Natural killer cell treated with Interleukin-12 subunit alpha and Interleukin-12 subunit beta and Interleukin-15 and Interleukin-18, amount 100 ng/mL, for 72 hours (primary cell): Measurements from ENCODE around the gene IP6K2. TPM values are rescaled to one million over a fixed set of nuclear protein-coding genes. Genes with fewer than 3 reads are reported as not detected.

Experiments used
- ATAC-seq, 2 donors: fragments of 150-1000 bp; cut with Tn5 transposase in 1 of 2; sonication (Bioruptor Pico), chemical (Tn5 transposase) in 1 of 2; 2 replicates each; pipeline ENCODE4 v1.10.0; 2021
- DNase-seq: peaks from one replicate; pipeline ENCODE4 v3.0.0; 2022; ENCODE audit warnings: low spot score
- H3K27ac Mint-ChIP-seq, 2 donors: 1 replicate in 1 of 2; 2 replicates in 1 of 2; pipeline ENCODE4 v1.8.0; 2022; ENCODE audit warnings: mixed read lengths in 2 of 2, mild to moderate bottlenecking in 1 of 2, moderate library complexity in 1 of 2
- H3K27me3 Mint-ChIP-seq, 2 donors: 1 replicate in 1 of 2; 2 replicates in 1 of 2; pipeline ENCODE4 v1.8.0; 2022; ENCODE audit warnings: mixed read lengths in 2 of 2
- H3K36me3 Mint-ChIP-seq: one replicate; pipeline ENCODE4 v1.8.0; 2022; ENCODE audit warnings: mixed read lengths
- H3K4me1 Mint-ChIP-seq, 2 donors: 1 replicate in 1 of 2; 2 replicates in 1 of 2; pipeline ENCODE4 v1.8.0; 2022; ENCODE audit warnings: low read depth in 2 of 2, mixed read lengths in 2 of 2, mild to moderate bottlenecking in 1 of 2
- H3K4me3 Mint-ChIP-seq: one replicate; pipeline ENCODE4 v1.8.0; 2022; ENCODE audit warnings: mixed read lengths
- H3K9me3 Mint-ChIP-seq: 2 replicates; pipeline ENCODE4 v1.8.0; 2022; ENCODE audit warnings: mixed read lengths
- total RNA-seq, 2 donors: library from RNA; stranded (reverse); gene quantifications; one replicate each; pipeline ENCODE4 v1.2.3, GENCODE V29; 2022

The IP6K2 gene
- total RNA-seq, 2 donors from 2014 or later, result 53.5 to 60.2 TPM

DNA sequence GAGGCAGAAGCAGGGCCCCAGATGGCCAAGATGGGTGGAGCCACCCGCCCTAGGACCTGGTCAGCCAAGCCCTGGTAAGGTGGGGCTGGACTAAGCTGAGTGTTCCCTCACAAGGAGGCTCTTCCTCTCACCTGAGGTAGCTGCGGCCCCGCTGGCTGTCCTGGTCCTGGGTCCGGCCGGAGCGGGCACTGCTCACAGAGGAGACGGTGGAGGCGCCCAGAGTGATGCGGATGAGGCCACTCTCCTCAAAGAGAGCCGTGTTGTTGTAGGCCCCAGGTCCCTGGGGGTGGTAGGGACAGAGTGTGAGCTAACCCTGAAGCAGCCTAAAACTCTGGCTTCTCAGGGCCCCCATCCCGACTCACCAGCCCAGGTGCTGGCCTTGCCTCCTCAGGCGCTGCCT is 74.4 kb downstream of the IP6K2 start:
- no peaks in the 10 kb centered on the region for H3K4me1 Mint-ChIP-seq
- no peak overlapping the region for H3K27ac Mint-ChIP-seq
- DNase-seq (no peak), ATAC-seq (no peak)
- no peaks in the 10 kb centered on the region for H3K36me3 Mint-ChIP-seq
- no peaks in the 10 kb centered on the region for H3K9me3 Mint-ChIP-seq
- no peaks in the 10 kb centered on the region for H3K27me3 Mint-ChIP-seq
- no peak overlapping the region for H3K4me3 Mint-ChIP-seq

- no peaks in the 10 kb centered on the region for H3K27me3 Mint-ChIP-seq
- H3K36me3 Mint-ChIP-seq, result no peaks in the 10 kb centered on the region
- H3K9me3 Mint-ChIP-seq, result no peaks in the 10 kb centered on the region
- no peak overlapping the region for H3K27ac Mint-ChIP-seq
- DNase-seq (no peak), ATAC-seq (no peak)
- H3K4me3 Mint-ChIP-seq, result no peak overlapping the region
- no peaks in the 10 kb centered on the region for H3K4me1 Mint-ChIP-seq
Measured at GRCh38 chr3:48641396-48641795, 75.6 kb downstream of the IP6K2 start.

DNA sequence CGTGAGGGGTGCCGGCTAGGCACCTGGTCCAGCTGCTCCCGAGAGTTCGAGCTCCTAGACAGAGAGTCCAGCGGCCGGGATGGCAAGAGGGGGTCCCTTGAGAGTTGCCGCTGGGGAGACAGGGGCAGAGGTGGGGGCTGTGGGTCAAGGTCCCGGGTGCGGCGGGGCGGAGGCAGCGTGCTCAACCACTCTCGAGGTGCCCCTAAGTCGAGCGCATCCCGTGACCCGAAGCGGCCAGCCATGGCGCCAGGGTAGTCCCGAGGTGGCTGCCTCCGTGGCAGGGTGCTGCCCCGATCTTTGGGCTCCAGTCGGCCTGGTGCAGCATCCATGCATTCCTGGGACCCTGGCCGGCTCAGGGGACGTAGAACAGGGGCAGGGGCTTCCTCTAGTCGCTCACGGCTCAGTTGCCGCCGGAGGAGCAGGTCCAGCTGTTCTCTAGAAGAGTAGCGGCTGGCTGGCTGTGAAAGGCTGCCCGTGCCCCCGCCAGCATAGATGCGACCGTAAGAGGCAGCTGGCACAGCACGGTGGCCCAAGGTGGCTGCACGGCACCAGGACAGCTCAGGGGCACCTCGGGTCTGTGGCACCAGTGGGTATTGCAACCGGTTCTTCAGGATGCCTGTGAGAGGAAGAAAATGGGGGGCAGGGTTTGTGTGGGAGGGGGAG is 76.9 kb downstream of the IP6K2 start:
- H3K27me3 Mint-ChIP-seq, result no peaks in the 10 kb centered on the region
- H3K36me3 Mint-ChIP-seq, result no peaks in the 10 kb centered on the region
- no peak overlapping the region for H3K4me3 Mint-ChIP-seq
- H3K4me1 Mint-ChIP-seq, result peaks cover 0 to 3% of the 10 kb centered on the region in 2 donors
- no peak for DNase-seq
- no peaks in the 10 kb centered on the region for H3K9me3 Mint-ChIP-seq
- no peak for ATAC-seq
- H3K27ac Mint-ChIP-seq, result no peak overlapping the region

Other genes starting within 250 kb of the IP6K2 start
- 100 to 1,000 TPM in 1 of 2 donors, 10 to 100 TPM in 1; 88.4 to 126 TPM for gene SHISA5, start 213.0 kb downstream of the IP6K2 start, total RNA-seq
- gene PFKFB4, start 160.4 kb downstream of the IP6K2 start, total RNA-seq, result 10 to 100 TPM; 11.1 to 27.4 TPM
- gene UCN2, start 153.4 kb downstream of the IP6K2 start, total RNA-seq, result not detected
- 1 to 10 TPM; 1.5 to 1.8 TPM for gene COL7A1, start 121.9 kb downstream of the IP6K2 start, total RNA-seq
- gene UQCRC1, start 107.6 kb downstream of the IP6K2 start, total RNA-seq, result 100 to 1,000 TPM; 171 to 211 TPM
- gene TMEM89, start 95.5 kb downstream of the IP6K2 start, total RNA-seq, result not detected
- gene SLC26A6, start 81.8 kb downstream of the IP6K2 start, total RNA-seq, result 10 to 100 TPM; 31.3 to 62.4 TPM
- 10 to 100 TPM in 1 of 2 donors, 1 to 10 TPM in 1; 4.4 to 20.1 TPM for gene CELSR3, start 54.3 kb downstream of the IP6K2 start, total RNA-seq
- 10 to 100 TPM; 22.7 to 37.0 TPM for gene NCKIPSD, start 31.3 kb downstream of the IP6K2 start, total RNA-seq
- gene PRKAR2A, start 130.7 kb upstream of the IP6K2 start, total RNA-seq, result 10 to 100 TPM; 46.0 to 46.4 TPM
- 10 to 100 TPM; 27.8 to 32.5 TPM for gene SLC25A20, start 181.7 kb upstream of the IP6K2 start, total RNA-seq
- 100 to 1,000 TPM; 141 to 238 TPM for gene ARIH2, start 201.6 kb upstream of the IP6K2 start, total RNA-seq